Mesenchymal stem cell (in vitro differentiated cells and primary cell): ENCODE results near the gene SGK1.
A peak's percentile ranks its signal among the peaks of the same experiment; 100 is the strongest.

ENCODE experiments used
- DNase-seq: peaks from one replicate; pipeline ENCODE4 v3.0.0-alpha.2; 2013
- H2AFZ ChIP-seq: one replicate; pipeline ENCODE4 v1.6.1; 2013; ENCODE audit warnings: low read depth, mild to moderate bottlenecking, control low read depth, inconsistent platforms, low read length, moderate library complexity
- H2AK5ac ChIP-seq: 2 replicates; pipeline ENCODE4 v1.6.1; 2013; ENCODE audit warnings: low read length, moderate library complexity, mild to moderate bottlenecking, inconsistent platforms; ENCODE audit not compliant: severe bottlenecking
- H2BK120ac ChIP-seq: one replicate; pipeline ENCODE4 v1.6.1; 2013; ENCODE audit warnings: low read depth, mild to moderate bottlenecking, inconsistent platforms, low read length, moderate library complexity
- H2BK12ac ChIP-seq, 2 experiments: one replicate each; pipeline ENCODE4 v1.6.1; 2013; ENCODE audit warnings: inconsistent platforms in 2 of 2, low read length in 2 of 2, mild to moderate bottlenecking in 2 of 2, moderate library complexity in 2 of 2, control low read depth in 1 of 2
- H2BK15ac ChIP-seq: one replicate; pipeline ENCODE4 v1.6.1; 2013; ENCODE audit warnings: mild to moderate bottlenecking, low read depth, inconsistent platforms; ENCODE audit not compliant: poor library complexity, severe bottlenecking
- H2BK5ac ChIP-seq: 2 replicates; pipeline ENCODE4 v1.6.1; 2013; ENCODE audit warnings: low read depth, mild to moderate bottlenecking, low read length, control low read depth, inconsistent platforms; ENCODE audit not compliant: poor library complexity, severe bottlenecking
- H3K14ac ChIP-seq, 2 experiments: one replicate each; pipeline ENCODE4 v1.6.1; 2013; ENCODE audit warnings: inconsistent platforms in 2 of 2, low read length in 2 of 2, control low read depth in 1 of 2, mild to moderate bottlenecking in 1 of 2, moderate library complexity in 1 of 2
- H3K18ac ChIP-seq, 2 experiments: one replicate each; pipeline ENCODE4 v1.6.1; 2013; ENCODE audit warnings: inconsistent platforms in 2 of 2, low read length in 2 of 2, control low read depth in 1 of 2, low read depth in 1 of 2, mild to moderate bottlenecking in 1 of 2
- H3K23ac ChIP-seq, 2 experiments: one replicate each; pipeline ENCODE4 v1.6.1; 2013; ENCODE audit warnings: inconsistent platforms in 2 of 2, low read length in 2 of 2, mild to moderate bottlenecking in 2 of 2, moderate library complexity in 2 of 2, control low read depth in 1 of 2
- H3K27ac ChIP-seq: 2 replicates; pipeline ENCODE4 v1.5.1; 2013; ENCODE audit warnings: mild to moderate bottlenecking, moderate library complexity, low read length, control low read depth, inconsistent platforms; ENCODE audit not compliant: poor library complexity, severe bottlenecking
- H3K27me3 ChIP-seq, 2 experiments: 2 replicates each; pipeline versions ENCODE4 v1.6.1 to v1.7.0; 2013; ENCODE audit warnings: low read length in 2 of 2, mild to moderate bottlenecking in 2 of 2, moderate library complexity in 2 of 2, control low read depth in 1 of 2, inconsistent platforms in 1 of 2; ENCODE audit not compliant: control insufficient read depth in 1 of 2, insufficient read depth in 1 of 2
- H3K36me3 ChIP-seq, 2 experiments: 2 replicates each; pipeline versions ENCODE4 v1.6.1 to v1.7.0; 2013; ENCODE audit warnings: low read length in 2 of 2, control low read depth in 1 of 2, inconsistent platforms in 1 of 2, low read depth in 1 of 2, mild to moderate bottlenecking in 1 of 2; ENCODE audit not compliant: insufficient read depth in 2 of 2, control insufficient read depth in 1 of 2
- H3K4ac ChIP-seq, 2 experiments: one replicate each; pipeline ENCODE4 v1.6.1; 2013; ENCODE audit warnings: inconsistent platforms in 2 of 2, low read length in 2 of 2, mild to moderate bottlenecking in 2 of 2, moderate library complexity in 2 of 2, control low read depth in 1 of 2, low read depth in 1 of 2
- H3K4me1 ChIP-seq: 2 replicates; pipeline ENCODE4 v1.6.1; 2013; ENCODE audit warnings: low read depth, low read length, control low read depth; ENCODE audit not compliant: control insufficient read depth, insufficient read depth
- H3K4me2 ChIP-seq: 2 replicates; pipeline ENCODE4 v1.6.1; 2013; ENCODE audit warnings: low read length, mild to moderate bottlenecking, inconsistent platforms; ENCODE audit not compliant: poor library complexity, severe bottlenecking
- H3K4me3 ChIP-seq, 2 experiments: 2 replicates each; pipeline versions ENCODE4 v1.5.1 to v1.7.0; 2013; ENCODE audit warnings: low read length in 2 of 2, mild to moderate bottlenecking in 2 of 2, control low read depth in 1 of 2, low read depth in 1 of 2; ENCODE audit not compliant: insufficient read depth in 1 of 2
- H3K79me1 ChIP-seq: replicated peaks from 2 replicates; pipeline ENCODE4 v1.6.1; 2013; ENCODE audit warnings: mild to moderate bottlenecking, control low read depth, low read length, inconsistent platforms; ENCODE audit not compliant: poor library complexity, severe bottlenecking
- H3K9ac ChIP-seq: 2 replicates; pipeline ENCODE4 v1.7.0; 2013; ENCODE audit warnings: mild to moderate bottlenecking, low read length, moderate library complexity
- H3K9me3 ChIP-seq: 2 replicates; pipeline ENCODE4 v1.7.0; 2013; ENCODE audit warnings: mild to moderate bottlenecking, low read length; ENCODE audit not compliant: control insufficient read depth
- H4K8ac ChIP-seq: one replicate; pipeline ENCODE4 v1.6.1; 2013; ENCODE audit warnings: inconsistent platforms, mild to moderate bottlenecking, low read length, moderate library complexity
- H4K91ac ChIP-seq: one replicate; pipeline ENCODE4 v1.6.1; 2013; ENCODE audit warnings: mild to moderate bottlenecking, low read length, inconsistent platforms
- WGBS: methylation state at CpG from one replicate; pipeline ENCODE4 v1.1.7; 2013; ENCODE audit warnings: mixed read lengths; 5-methylcytosine and 5-hydroxymethylcytosine counted together

Gene SGK1

GRCh38 chr6:134299236-134299635, 18.7 kb downstream of the SGK1 start:
- Histone ChIP-seq H3K4me3 (no peak overlapping the region), H2BK12ac (no peak overlapping the region), H4K8ac (no peak overlapping the region), H3K18ac (no peak overlapping the region), H3K9me3 (no peaks in the 10 kb centered on the region), H2AK5ac (no peak overlapping the region), H3K9ac (no peak overlapping the region), H2AFZ (no peak overlapping the region), H3K4me1 (peaks cover 8% of the 10 kb centered on the region), H2BK15ac (no peak overlapping the region), H3K23ac (no peak overlapping the region), H3K27ac (no peak overlapping the region), H3K4me2 (no peak overlapping the region), H3K14ac (no peak overlapping the region), H2BK120ac (no peak overlapping the region), H3K79me1 (no peaks in the 10 kb centered on the region), H2BK5ac (no peak overlapping the region), H3K27me3 (no peaks in the 10 kb centered on the region), H4K91ac (no peak overlapping the region), H3K4ac (no peak overlapping the region), H3K36me3 (no peaks in the 10 kb centered on the region)
- WGBS, result 69% methylated on average over 2 of the region's 3 CpGs
- DNase-seq, result peak; percentile 53

GRCh38 chr6:134296762-134297161, 21.1 kb downstream of the SGK1 start:
- H2BK120ac ChIP-seq, result peak overlapping the region; percentile 86
- peak overlapping the region; percentile 37 for H2AK5ac ChIP-seq
- no peaks in the 10 kb centered on the region for H3K79me1 ChIP-seq
- 98% methylated on average over 7 of the region's 7 CpGs for WGBS
- no peaks in the 10 kb centered on the region for H3K36me3 ChIP-seq
- peak overlapping the region; percentile 88 to 96 for H2BK12ac ChIP-seq
- H3K4me2 ChIP-seq, result no peak overlapping the region
- no peak for DNase-seq
- peak overlapping the region; percentile 55 to 87 for H3K4ac ChIP-seq
- peaks cover 8% of the 10 kb centered on the region for H3K4me1 ChIP-seq
- no peaks in the 10 kb centered on the region for H3K9me3 ChIP-seq
- peak overlapping the region; percentile 96 for H4K91ac ChIP-seq
- H3K4me3 ChIP-seq, result no peak overlapping the region
- H3K27ac ChIP-seq, result no peak overlapping the region
- no peak overlapping the region for H3K23ac ChIP-seq
- no peak overlapping the region for H2BK15ac ChIP-seq
- no peak overlapping the region for H3K9ac ChIP-seq
- H3K18ac ChIP-seq, result peak overlapping the region; percentile 41 to 77
- H3K14ac ChIP-seq, result no peak overlapping the region
- no peak overlapping the region for H2AFZ ChIP-seq
- H4K8ac ChIP-seq, result peak overlapping the region; percentile 8
- no peaks in the 10 kb centered on the region for H3K27me3 ChIP-seq
- no peak overlapping the region for H2BK5ac ChIP-seq

- WGBS, result 0% methylated on average over 5 of the region's 6 CpGs
- peaks cover 8% of the 10 kb centered on the region for H3K4me1 ChIP-seq
- H2AFZ ChIP-seq, result no peak overlapping the region
Measured at GRCh38 chr6:134295953-134296553, 21.9 kb downstream of the SGK1 start.

GRCh38 chr6:134293659-134294161, 24.2 kb downstream of the SGK1 start:
- peak; percentile 44 for DNase-seq
- no peak overlapping the region for H3K23ac ChIP-seq
- H2AK5ac ChIP-seq, result no peak overlapping the region
- no peak overlapping the region for H3K4me2 ChIP-seq
- H3K9ac ChIP-seq, result no peak overlapping the region
- H2BK12ac ChIP-seq, result no peak overlapping the region
- H3K14ac ChIP-seq, result no peak overlapping the region
- H3K4ac ChIP-seq, result no peak overlapping the region
- H3K18ac ChIP-seq, result no peak overlapping the region
- no peaks in the 10 kb centered on the region for H3K79me1 ChIP-seq
- 79% methylated on average over 3 of the region's 3 CpGs for WGBS
- H3K36me3 ChIP-seq, result no peaks in the 10 kb centered on the region
- H3K4me3 ChIP-seq, result no peak overlapping the region
- peaks cover 10% of the 10 kb centered on the region for H3K9me3 ChIP-seq
- H3K27ac ChIP-seq, result no peak overlapping the region
- no peak overlapping the region for H4K91ac ChIP-seq
- no peak overlapping the region for H2AFZ ChIP-seq
- H4K8ac ChIP-seq, result no peak overlapping the region
- no peaks in the 10 kb centered on the region for H3K27me3 ChIP-seq
- H3K4me1 ChIP-seq, result peaks cover 8% of the 10 kb centered on the region
- H2BK5ac ChIP-seq, result no peak overlapping the region
- no peak overlapping the region for H2BK15ac ChIP-seq
- no peak overlapping the region for H2BK120ac ChIP-seq

More at GRCh38 chr6:134295953-134296553, 21.9 kb downstream of the SGK1 start:
- Histone ChIP-seq H2BK5ac (no peak overlapping the region), H2BK120ac (peak overlapping the region; percentile 84), H2BK12ac (peak overlapping the region in 1 of 2 experiments; percentile 98), H3K9ac (peak overlapping the region; percentile 50), H3K4me2 (no peak overlapping the region), H3K27ac (peak overlapping the region; percentile 72), H3K23ac (peak overlapping the region in 1 of 2 experiments; percentile 53), H3K4ac (peak overlapping the region; percentile 66 to 71), H2BK15ac (no peak overlapping the region), H3K27me3 (no peaks in the 10 kb centered on the region), H3K9me3 (peaks cover 3% of the 10 kb centered on the region), H2AK5ac (no peak overlapping the region), H3K36me3 (no peaks in the 10 kb centered on the region), H3K79me1 (no peaks in the 10 kb centered on the region), H4K8ac (peak overlapping the region; percentile 68), H3K18ac (peak overlapping the region; percentile 71 to 95), H4K91ac (peak overlapping the region; percentile 96), H3K14ac (no peak overlapping the region), H3K4me3 (no peak overlapping the region)
- DNase-seq, result peak; percentile 98
